ENCODE results near the gene BCAR1. TPM values are rescaled to one million over a fixed set of nuclear protein-coding genes. Genes with fewer than 3 reads are reported as not detected.
"Not testable (repeated sequence)": the region's sequence is repeated elsewhere in the genome, so short reads cannot be mapped to it uniquely, and the experiment has no call there.

Gene BCAR1
- total RNA-seq: 76.7 TPM
- long read RNA-seq, transcript BCAR1-207 (7 exons, 3,192 nt): major isoform, 49 of 165 reads
- long read RNA-seq, transcript BCAR1-212 (3 exons, 2,692 nt): minor isoform, 19 of 165 reads
- long read RNA-seq, transcript BCAR1-201 (7 exons, 3,221 nt): minor isoform, 40 of 165 reads
- long read RNA-seq, partial matches to known transcripts: 45 of 165 reads
- long read RNA-seq, other reads (novel, unspliced or antisense): 12 of 165 reads

- intact Hi-C loops (cut with DNase I): loop anchor here (1.0 to 2.0 kb wide), 2 partner anchors 13 to 17 kb away; no protein-coding TSS in a partner anchor
- ATAC-seq (peak; percentile 89), DNase-seq (ENCODE audit: missing footprints) (peak; percentile 94)
These were observed at the start of gene BCAR1 for GRCh38 chr16:75251280-75252048. Gene BCAR1 (minus strand): TSS chr16:75251624. CDS start chr16:75251482, 142 bp downstream.

DNA sequence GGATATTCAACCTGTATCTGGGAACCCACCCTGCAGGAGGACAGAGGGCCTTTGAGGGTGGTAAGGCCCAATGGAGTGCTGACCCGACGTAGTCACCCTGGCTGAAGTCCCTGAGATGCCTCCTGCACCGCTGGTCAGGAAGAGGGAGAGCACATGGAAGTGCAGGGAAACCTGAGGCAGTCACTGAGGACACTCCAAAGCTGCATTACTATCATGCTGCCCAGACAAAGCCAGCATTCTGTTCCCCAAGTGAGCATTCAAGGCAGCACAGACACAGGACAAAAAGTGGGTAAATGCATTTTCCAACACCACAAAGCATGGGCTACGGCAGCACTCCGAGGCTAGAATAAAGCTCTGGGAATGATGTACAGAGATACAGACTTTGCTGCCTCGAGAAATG lies 46.8 kb upstream of the BCAR1 start:
- DNase-seq (ENCODE audit: missing footprints): no peak
- no peak for ATAC-seq
- intact Hi-C loops (cut with DNase I): no loop called here

DNA sequence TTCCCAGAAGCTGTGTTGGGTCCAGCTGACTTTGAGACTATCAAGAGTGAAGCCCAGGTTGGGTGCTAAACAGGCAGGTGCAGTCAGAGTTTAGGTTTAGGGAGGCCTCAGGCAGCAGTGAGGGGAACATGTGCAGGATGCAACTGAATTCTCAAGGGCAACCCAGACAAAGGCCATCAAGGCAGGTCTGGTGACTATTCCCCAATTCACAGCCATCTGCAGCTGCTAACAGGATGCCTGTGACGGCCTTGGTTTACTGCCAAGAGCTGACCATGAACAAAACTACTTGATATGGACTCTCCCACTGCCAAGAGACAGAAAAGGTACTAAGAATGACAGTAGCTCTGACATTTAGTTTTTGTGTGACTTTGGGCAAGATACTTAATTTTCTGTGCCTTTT lies 45.2 kb upstream of the BCAR1 start:
- intact Hi-C loops (cut with DNase I): no loop called here
- DNase-seq (ENCODE audit: missing footprints) (no peak), ATAC-seq (peak; percentile 82)

DNA sequence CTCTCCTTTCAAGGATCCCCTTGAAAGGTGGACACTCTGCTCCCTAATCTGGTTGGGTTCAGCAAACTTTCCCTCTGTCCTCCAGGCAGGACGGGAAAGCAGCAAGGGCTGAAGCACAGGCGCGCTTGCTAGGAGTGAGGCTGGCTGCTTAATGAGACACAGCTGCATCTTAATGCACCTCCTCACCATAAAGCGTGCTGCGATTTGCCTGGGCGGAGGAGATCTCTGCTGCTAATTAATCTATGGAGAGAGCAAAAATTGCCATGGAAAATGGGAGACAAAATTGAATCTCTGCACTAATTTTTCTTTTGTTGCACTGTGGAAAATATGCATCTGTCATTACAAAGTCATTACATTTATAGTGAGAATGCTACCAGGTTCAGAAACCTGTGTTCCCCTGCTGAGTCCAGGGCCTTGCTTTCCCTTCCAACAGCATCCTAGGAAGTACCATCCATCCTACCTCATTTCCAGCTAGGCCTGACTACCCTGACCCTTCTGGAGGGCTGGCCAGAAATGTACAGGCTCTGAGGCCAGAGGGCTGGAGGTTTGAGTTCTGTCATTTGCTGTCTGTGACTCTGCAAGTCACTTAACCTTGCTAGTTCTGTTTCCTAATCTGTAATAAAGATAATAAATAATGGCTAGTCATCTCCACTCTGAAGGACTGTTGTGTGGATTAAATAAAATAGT lies 43.5 kb upstream of the BCAR1 start:
- ATAC-seq: no peak
- intact Hi-C loops (cut with DNase I): no loop called here
- no peak for DNase-seq (ENCODE audit: missing footprints)

- DNase-seq (ENCODE audit: missing footprints): no peak
- ATAC-seq: no peak
- intact Hi-C loops (cut with DNase I): no loop called here
These were observed 42.3 kb upstream of the BCAR1 start for GRCh38 chr16:75293772-75294171.

GRCh38 chr16:75293173-75293572 lies 41.7 kb upstream of the BCAR1 start:
- no peak for ATAC-seq

DNA sequence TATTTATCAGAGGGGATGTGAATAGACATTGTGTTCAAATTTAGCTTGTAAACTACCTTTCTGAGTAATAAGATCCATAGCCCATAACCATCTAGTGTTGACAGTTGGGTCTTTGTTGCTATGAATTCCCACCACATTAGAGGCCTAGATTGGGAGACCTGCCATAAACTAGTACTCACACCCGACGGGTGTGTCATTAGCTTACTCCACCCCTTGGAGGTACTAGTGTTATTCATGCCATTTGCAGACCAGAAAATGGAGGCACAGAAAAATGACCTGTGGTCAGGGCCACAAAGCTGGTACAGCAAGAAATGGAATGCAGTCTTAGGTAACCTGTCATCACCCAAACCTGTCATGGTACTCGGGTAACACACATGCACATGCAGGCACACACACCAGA lies 41.3 kb upstream of the BCAR1 start:
- DNase-seq (ENCODE audit: missing footprints) (no peak), ATAC-seq (no peak)
- intact Hi-C loops (cut with DNase I): no loop called here

More at GRCh38 chr16:75293173-75293572, 41.7 kb upstream of the BCAR1 start:
- intact Hi-C loops (cut with DNase I): no loop called here
- no peak for DNase-seq (ENCODE audit: missing footprints)

- peak; percentile 43 for ATAC-seq
- no peak for DNase-seq (ENCODE audit: missing footprints)
- intact Hi-C loops (cut with DNase I): no loop called here
These were observed 37.8 kb upstream of the BCAR1 start for GRCh38 chr16:75289189-75289588.

DNA sequence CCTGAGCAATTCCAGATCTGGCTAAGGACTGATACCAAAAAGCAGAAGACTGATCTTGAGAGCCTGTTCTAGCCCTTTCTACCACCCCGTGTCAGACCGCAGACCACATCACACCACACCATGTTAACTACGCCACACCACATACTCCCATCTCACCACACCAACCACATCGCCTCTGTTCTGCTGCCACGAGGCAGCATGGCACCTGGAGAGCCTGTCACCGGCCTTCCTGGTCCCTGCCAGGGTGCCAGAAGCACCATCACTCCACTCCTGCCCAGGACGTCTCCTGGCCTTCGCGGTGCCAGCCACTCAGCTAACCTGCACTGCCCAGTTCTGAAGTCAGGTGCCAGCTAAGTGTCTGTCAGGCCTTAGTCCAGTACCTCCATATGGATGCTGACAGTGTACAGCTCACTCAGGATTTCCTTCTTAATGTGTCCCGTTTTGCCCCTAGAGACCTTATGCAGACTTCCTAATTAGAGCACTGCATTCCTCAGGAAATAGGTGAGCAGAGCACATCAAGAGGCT lies 37.2 kb upstream of the BCAR1 start:
- DNase-seq (ENCODE audit: missing footprints) (no peak), ATAC-seq (peak; percentile 56)
- intact Hi-C loops (cut with DNase I): no loop called here

- DNase-seq (ENCODE audit: missing footprints) (no peak), ATAC-seq (no peak)
- intact Hi-C loops (cut with DNase I): no loop called here
These were observed 36.8 kb upstream of the BCAR1 start for GRCh38 chr16:75288181-75288580.

DNA sequence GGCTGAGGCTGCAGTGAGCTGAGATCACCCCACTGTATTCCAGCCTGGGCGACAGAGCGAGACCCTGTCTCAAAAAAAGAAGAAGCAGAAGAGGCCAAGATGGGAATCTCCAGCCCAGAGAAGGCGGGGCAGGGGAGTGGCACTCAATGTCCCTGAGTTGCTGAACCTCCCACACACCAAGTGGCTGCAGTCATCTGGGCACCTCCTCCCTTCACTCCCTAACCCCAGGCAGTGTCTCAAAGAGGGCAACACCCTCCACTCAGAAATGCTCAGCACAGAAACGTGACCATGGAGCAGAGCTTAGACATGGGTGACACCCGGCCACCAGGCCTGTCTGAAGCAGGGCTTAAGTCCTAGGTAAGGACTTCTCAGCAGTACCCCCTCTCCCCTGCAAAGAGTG lies 36.3 kb upstream of the BCAR1 start:
- ATAC-seq (no peak), DNase-seq (ENCODE audit: missing footprints) (no peak)
- intact Hi-C loops (cut with DNase I): no loop called here

GRCh38 chr16:75286389-75286788 lies 35.0 kb upstream of the BCAR1 start:
- intact Hi-C loops (cut with DNase I): no loop called here
- ATAC-seq: no peak

GRCh38 chr16:75282466-75283281 lies 31.2 kb upstream of the BCAR1 start:
- no peak for DNase-seq (ENCODE audit: missing footprints)
- intact Hi-C loops (cut with DNase I): no loop called here
- no peak for ATAC-seq

More at GRCh38 chr16:75286389-75286788, 35.0 kb upstream of the BCAR1 start:
- no peak for DNase-seq (ENCODE audit: missing footprints)

GRCh38 chr16:75281826-75282225 lies 30.4 kb upstream of the BCAR1 start:
- DNase-seq (ENCODE audit: missing footprints) (no peak), ATAC-seq (no peak)
- intact Hi-C loops (cut with DNase I): no loop called here

- DNase-seq (ENCODE audit: missing footprints); intact Hi-C loops (cut with DNase I); ATAC-seq: not testable (repeated sequence)
These were observed 29.6 kb upstream of the BCAR1 start for GRCh38 chr16:75281009-75281408.

GRCh38 chr16:75280331-75280804 lies 28.9 kb upstream of the BCAR1 start:
- DNase-seq (ENCODE audit: missing footprints) (no peak), ATAC-seq (no peak)
- intact Hi-C loops (cut with DNase I): no loop called here

DNA sequence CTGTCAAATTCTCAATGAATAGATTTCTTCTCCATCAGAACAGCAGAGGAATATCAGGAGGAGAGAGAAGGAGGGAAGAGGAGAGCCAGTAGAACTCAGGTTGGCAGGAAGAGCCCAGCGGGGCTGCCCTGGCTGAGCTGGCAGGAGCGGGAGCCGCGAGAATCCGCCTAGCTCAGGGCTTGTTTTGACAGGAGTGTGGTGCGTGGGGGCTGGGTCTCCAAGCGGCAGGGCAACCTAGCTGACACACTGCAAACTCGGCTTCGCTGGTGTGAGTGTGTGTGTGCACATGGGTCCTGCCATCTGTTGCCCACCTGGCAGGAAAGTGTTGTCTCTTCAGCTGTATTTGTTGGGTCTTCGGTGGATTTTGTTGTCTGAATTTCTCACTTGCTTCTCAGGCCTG lies 27.9 kb upstream of the BCAR1 start:
- DNase-seq (ENCODE audit: missing footprints): no peak
- intact Hi-C loops (cut with DNase I): no loop called here
- no peak for ATAC-seq

- ATAC-seq (no peak), DNase-seq (ENCODE audit: missing footprints) (no peak)
- intact Hi-C loops (cut with DNase I): no loop called here
These were observed 21.9 kb upstream of the BCAR1 start for GRCh38 chr16:75273054-75273925.
